Fibroblast of pulmonary artery (primary cell): ENCODE measurements around the gene NRN1.
"Not testable (repeated sequence)": the region's sequence is repeated elsewhere in the genome, so short reads cannot be mapped to it uniquely, and the experiment has no call there.

Experiments
- DNase-seq: peaks from one replicate; pipeline ENCODE4 v3.0.0-alpha.2; 2010; ENCODE audit warnings: low read depth
- H3K4me3 ChIP-seq: replicated peaks from 2 replicates; pipeline ENCODE4 v1.5.1; 2011; ENCODE audit warnings: low read depth, mild to moderate bottlenecking, control low read depth, low read length, moderate library complexity
- CTCF ChIP-seq: IDR thresholded peaks from 2 replicates; pipeline ENCODE4 v1.5.1; 2011; ENCODE audit warnings: mild to moderate bottlenecking, control low read depth, low read length, inconsistent platforms; ENCODE audit errors: missing control alignments

Gene NRN1

GRCh38 chr6:5976811-5977210 is 29.9 kb downstream of the NRN1 start:
- DNase-seq, result no peak
- no peak for TF ChIP-seq CTCF
- no peak overlapping the region for H3K4me3 ChIP-seq

GRCh38 chr6:5968817-5969734 is 37.6 kb downstream of the NRN1 start:
- no peak for DNase-seq
- no peak overlapping the region for H3K4me3 ChIP-seq

GRCh38 chr6:5968036-5968435 is 38.7 kb downstream of the NRN1 start:
- H3K4me3 ChIP-seq, DNase-seq: not testable (repeated sequence)

More at GRCh38 chr6:5968817-5969734, 37.6 kb downstream of the NRN1 start:
- no peak for TF ChIP-seq CTCF

GRCh38 chr6:5967594-5967993 is 39.1 kb downstream of the NRN1 start:
- DNase-seq, result no peak
- H3K4me3 ChIP-seq, result no peak overlapping the region
- TF ChIP-seq CTCF, result no peak

- no peak for TF ChIP-seq CTCF
- H3K4me3 ChIP-seq, result no peak overlapping the region
- DNase-seq, result no peak
Measured at GRCh38 chr6:5962794-5963193, 43.9 kb downstream of the NRN1 start.

GRCh38 chr6:5961836-5962235 is 44.9 kb downstream of the NRN1 start:
- TF ChIP-seq CTCF, result no peak
- DNase-seq, result no peak
- no peak overlapping the region for H3K4me3 ChIP-seq

- no peak overlapping the region for H3K4me3 ChIP-seq
- no peak for TF ChIP-seq CTCF
- no peak for DNase-seq
Measured at GRCh38 chr6:5960456-5960855, 46.3 kb downstream of the NRN1 start.
